CD4-positive, CD25-positive, alpha-beta regulatory T cell (primary cell): Measurements from ENCODE around the gene NEMF. TPM values are rescaled to one million over a fixed set of nuclear protein-coding genes. Genes with fewer than 3 reads are reported as not detected.
"Not testable (repeated sequence)": the region's sequence is repeated elsewhere in the genome, so short reads cannot be mapped to it uniquely, and the experiment has no call there.

Experiments
- ATAC-seq, 2 donors: fragments of 150-1000 bp; cut with Tn5 transposase; one replicate each; pipeline ENCODE4 v1.10.0; 2021; ENCODE audit warnings: low read depth in 2 of 2, moderate number of reproducible peaks in 2 of 2, moderate library complexity in 1 of 2
- DNase-seq, 3 donors: peaks; one replicate each; pipeline versions ENCODE4 v3.0.0 to v3.0.0-alpha.2; 2012 to 2022; ENCODE audit warnings: mixed read lengths in 1 of 3
- H3K27ac ChIP-seq: one replicate; pipeline ENCODE4 v1.7.0; 2013; ENCODE audit warnings: mild to moderate bottlenecking, low read length; ENCODE audit not compliant: insufficient read depth, poor library complexity, severe bottlenecking
- H3K27me3 ChIP-seq: one replicate; pipeline ENCODE4 v1.7.0; 2013; ENCODE audit warnings: low read length; ENCODE audit not compliant: control insufficient read depth, insufficient read depth
- H3K36me3 ChIP-seq: one replicate; pipeline ENCODE4 v1.7.0; 2013; ENCODE audit warnings: mild to moderate bottlenecking, low read length, moderate library complexity; ENCODE audit not compliant: control insufficient read depth, insufficient read depth
- H3K4me1 ChIP-seq: 2 replicates; pipeline ENCODE4 v1.7.0; 2013; ENCODE audit warnings: mild to moderate bottlenecking, low read length; ENCODE audit not compliant: insufficient read depth, control insufficient read depth, poor library complexity, severe bottlenecking
- H3K4me3 ChIP-seq: one replicate; pipeline ENCODE4 v1.7.0; 2013; ENCODE audit warnings: low read depth, mild to moderate bottlenecking, low read length, moderate library complexity
- H3K9me3 ChIP-seq, 2 experiments: 1 replicate in 1 of 2; 2 replicates in 1 of 2; pipeline ENCODE4 v1.7.0; 2013; ENCODE audit warnings: low read length in 2 of 2, mild to moderate bottlenecking in 1 of 2, moderate library complexity in 1 of 2; ENCODE audit not compliant: control insufficient read depth in 2 of 2
- H3K27ac Mint-ChIP-seq, 3 donors: one replicate each; pipeline ENCODE4 v1.8.0; 2020 to 2022; ENCODE audit warnings: mild to moderate bottlenecking in 3 of 3, mixed read lengths in 3 of 3, moderate library complexity in 2 of 3
- H3K27me3 Mint-ChIP-seq: one replicate; pipeline ENCODE4 v1.8.0; 2022; ENCODE audit warnings: mild to moderate bottlenecking, mixed read lengths
- H3K36me3 Mint-ChIP-seq: one replicate; pipeline ENCODE4 v1.8.0; 2020; ENCODE audit warnings: mixed read lengths
- H3K4me1 Mint-ChIP-seq, 4 donors: one replicate each; pipeline ENCODE4 v1.8.0; 2020 to 2022; ENCODE audit warnings: mixed read lengths in 4 of 4, mild to moderate bottlenecking in 1 of 4
- H3K4me3 Mint-ChIP-seq, 4 donors: one replicate each; pipeline ENCODE4 v1.8.0; 2020 to 2022; ENCODE audit warnings: mild to moderate bottlenecking in 4 of 4, mixed read lengths in 4 of 4, moderate library complexity in 3 of 4
- H3K9me3 Mint-ChIP-seq, 7 donors: one replicate each; pipeline ENCODE4 v1.8.0; 2020 to 2022; ENCODE audit warnings: mixed read lengths in 7 of 7, mild to moderate bottlenecking in 3 of 7, moderate library complexity in 2 of 7
- polyA plus RNA-seq, 4 donors: library from polyadenylated mRNA; unstranded; fragments of 300-500 nt; fragmentation: Illumina TruSeq; gene quantifications; one replicate each; pipeline ENCODE4 v1.2.3, GENCODE V29; 2021
- total RNA-seq: library from RNA; stranded (reverse); gene quantifications from one replicate; pipeline ENCODE4 v1.2.3, GENCODE V29; 2022

Gene NEMF
- total and polyA plus RNA-seq, 5 donors from 2014 or later, result 32.6 to 79.6 (median 38.3) TPM

DNA sequence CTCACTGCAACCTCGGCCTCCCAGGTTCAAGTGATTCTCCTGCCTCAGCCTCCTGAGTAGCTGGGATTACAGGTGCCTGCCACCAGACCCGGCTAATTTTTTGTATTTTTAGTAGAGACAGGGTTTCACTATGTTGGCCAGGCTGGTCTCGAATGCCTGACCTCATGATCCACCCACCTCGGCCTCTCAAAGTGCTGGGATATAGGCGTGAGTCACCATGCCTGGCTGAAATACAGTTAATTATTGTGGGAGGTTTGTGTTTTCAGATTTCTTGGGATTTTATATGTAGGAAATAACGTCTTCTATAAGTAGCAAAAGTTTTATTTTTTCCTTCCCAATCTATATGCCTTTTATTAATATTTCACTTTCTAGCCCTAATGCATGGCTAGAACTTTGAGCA is 21.0 kb upstream of the NEMF start:
- ATAC-seq, H3K27ac ChIP-seq, DNase-seq, H3K36me3 ChIP-seq, H3K4me3 Mint-ChIP-seq, H3K27ac Mint-ChIP-seq, H3K9me3 ChIP-seq, H3K9me3 Mint-ChIP-seq, H3K4me1 ChIP-seq, H3K4me3 ChIP-seq, H3K27me3 ChIP-seq, H3K27me3 Mint-ChIP-seq, H3K36me3 Mint-ChIP-seq: not testable (repeated sequence)
- H3K4me1 Mint-ChIP-seq, result peaks cover under 1 to 11% (median 2%) of the 10 kb centered on the region in 4 donors

DNA sequence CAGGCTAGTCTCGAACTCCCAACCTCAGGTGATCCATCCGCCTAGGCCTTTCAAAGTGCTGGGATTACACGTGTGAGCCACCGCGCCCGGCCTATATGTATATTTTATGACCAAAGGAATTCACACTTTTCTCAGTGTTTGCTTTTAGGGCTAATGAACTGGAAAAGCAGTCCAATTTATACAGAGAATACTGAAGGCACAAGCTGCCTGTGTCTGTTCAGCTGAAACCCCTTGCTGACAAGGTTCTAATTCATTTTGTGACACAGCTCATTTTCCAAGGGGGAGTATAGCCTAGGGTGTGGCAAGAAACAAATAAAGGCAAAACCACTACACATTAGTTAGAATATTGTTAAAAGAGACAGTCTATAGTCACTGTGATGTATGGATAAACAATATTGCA is 18.3 kb upstream of the NEMF start:
- Histone ChIP-seq H3K36me3 (no peaks in the 10 kb centered on the region), H3K27ac (no peak overlapping the region), H3K9me3 (no peaks in the 10 kb centered on the region), H3K4me1 (peaks cover 15% of the 10 kb centered on the region), H3K4me3 (no peak overlapping the region), H3K27me3 (no peaks in the 10 kb centered on the region)
- H3K9me3 Mint-ChIP-seq, result peaks cover 0 to 1% (median 0%) of the 10 kb centered on the region in 7 donors
- H3K27ac Mint-ChIP-seq, result no peak overlapping the region
- ATAC-seq (no peak), DNase-seq (no peak)
- peaks cover 5 to 22% (median 9%) of the 10 kb centered on the region in 4 donors for H3K4me1 Mint-ChIP-seq
- peaks cover 4% of the 10 kb centered on the region for H3K27me3 Mint-ChIP-seq
- H3K36me3 Mint-ChIP-seq, result no peaks in the 10 kb centered on the region
- H3K4me3 Mint-ChIP-seq, result no peak overlapping the region

DNA sequence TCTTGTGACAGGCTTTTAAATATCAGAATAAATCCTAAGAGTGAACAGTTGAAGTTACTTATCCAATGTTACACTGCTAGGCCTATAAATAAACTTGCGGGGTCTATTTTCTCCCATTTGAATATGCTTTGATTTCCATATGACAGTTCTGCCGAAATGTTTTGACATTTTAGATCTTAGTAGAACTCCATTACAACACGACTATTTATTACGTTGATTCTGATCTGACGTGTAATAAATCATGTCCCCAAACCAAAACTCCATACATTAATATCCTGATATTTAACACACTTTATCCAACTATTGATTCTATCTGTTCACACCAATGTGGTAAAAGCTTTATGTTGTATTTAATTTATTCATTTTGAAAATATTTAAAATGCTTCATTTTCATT is 16.1 kb upstream of the NEMF start:
- Histone ChIP-seq H3K27ac (peak overlapping the region; percentile 94), H3K36me3 (no peaks in the 10 kb centered on the region), H3K4me3 (peak overlapping the region; percentile 91), H3K9me3 (no peaks in the 10 kb centered on the region), H3K4me1 (peaks cover 34% of the 10 kb centered on the region), H3K27me3 (no peaks in the 10 kb centered on the region)
- peak overlapping the region; percentile 79 to 96 (median 90) for H3K4me3 Mint-ChIP-seq
- peaks cover 4% of the 10 kb centered on the region for H3K27me3 Mint-ChIP-seq
- no peaks in the 10 kb centered on the region for H3K36me3 Mint-ChIP-seq
- ATAC-seq, result no peak
- DNase-seq, result no peak
- peak overlapping the region; percentile 96 to 99 (median 98) for H3K27ac Mint-ChIP-seq
- peaks cover 0 to 1% (median 0%) of the 10 kb centered on the region in 7 donors for H3K9me3 Mint-ChIP-seq
- peaks cover 5 to 22% (median 9%) of the 10 kb centered on the region in 4 donors for H3K4me1 Mint-ChIP-seq

DNA sequence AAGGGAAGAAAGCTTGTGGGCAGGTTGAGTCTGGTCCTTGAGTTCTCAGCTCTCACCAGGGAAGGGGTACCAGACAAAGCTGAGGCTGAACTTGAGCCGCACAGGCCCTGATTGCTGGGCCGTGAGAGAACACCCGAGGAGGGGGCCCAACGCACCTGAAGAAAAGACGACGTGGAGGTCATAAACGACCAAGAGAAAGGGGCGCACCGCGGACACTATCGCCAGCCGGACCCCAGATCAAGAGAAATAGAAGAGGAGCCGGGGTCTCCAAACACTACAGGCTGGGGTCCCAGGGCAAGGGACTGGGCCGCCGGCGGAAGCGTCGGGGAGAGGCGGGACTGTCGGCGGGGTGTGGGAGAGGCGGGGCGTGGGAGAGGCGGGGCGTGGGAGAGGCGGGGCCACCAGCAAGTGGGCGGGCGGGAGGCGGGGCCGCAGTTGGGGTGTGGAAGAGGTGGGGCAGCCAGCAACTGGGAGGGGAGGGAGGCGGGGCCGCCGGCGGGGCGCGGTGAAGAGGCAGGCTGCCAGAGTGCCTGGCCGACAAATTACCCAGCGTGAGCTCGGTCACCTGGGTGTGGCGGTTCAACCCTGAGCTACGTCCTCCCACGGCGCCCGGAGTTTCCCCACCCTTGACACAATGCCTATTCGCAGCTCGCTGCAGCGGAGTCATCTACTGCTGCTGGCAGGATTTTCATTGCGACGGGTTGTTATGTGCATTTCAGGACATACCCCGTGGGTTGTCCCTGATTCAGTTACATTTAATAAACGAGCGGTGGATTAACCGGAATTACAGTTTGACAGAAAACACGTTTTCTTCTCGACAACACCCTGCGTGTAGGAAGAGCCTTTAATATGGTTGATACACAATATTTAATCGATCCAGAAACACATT is 15.5 kb upstream of the NEMF start:
- no peaks in the 10 kb centered on the region for H3K36me3 ChIP-seq
- no peaks in the 10 kb centered on the region for H3K27me3 ChIP-seq
- H3K4me3 ChIP-seq, result peak overlapping the region; percentile 91
- H3K4me1 Mint-ChIP-seq, result peaks cover 7 to 22% (median 10%) of the 10 kb centered on the region in 4 donors
- peak overlapping the region; percentile 94 for H3K27ac ChIP-seq
- no peaks in the 10 kb centered on the region for H3K9me3 ChIP-seq
- peak overlapping the region; percentile 96 to 99 (median 98) for H3K27ac Mint-ChIP-seq
- peaks cover 40% of the 10 kb centered on the region for H3K4me1 ChIP-seq
- DNase-seq, result peak; percentile 95 to 99 (median 97)
- peaks cover 4% of the 10 kb centered on the region for H3K27me3 Mint-ChIP-seq
- H3K9me3 Mint-ChIP-seq, result peaks cover 0 to 1% (median 0%) of the 10 kb centered on the region in 7 donors
- H3K4me3 Mint-ChIP-seq, result peak overlapping the region; percentile 79 to 96 (median 90)
- no peaks in the 10 kb centered on the region for H3K36me3 Mint-ChIP-seq
- peak; percentile 93 to 94 for ATAC-seq

DNA sequence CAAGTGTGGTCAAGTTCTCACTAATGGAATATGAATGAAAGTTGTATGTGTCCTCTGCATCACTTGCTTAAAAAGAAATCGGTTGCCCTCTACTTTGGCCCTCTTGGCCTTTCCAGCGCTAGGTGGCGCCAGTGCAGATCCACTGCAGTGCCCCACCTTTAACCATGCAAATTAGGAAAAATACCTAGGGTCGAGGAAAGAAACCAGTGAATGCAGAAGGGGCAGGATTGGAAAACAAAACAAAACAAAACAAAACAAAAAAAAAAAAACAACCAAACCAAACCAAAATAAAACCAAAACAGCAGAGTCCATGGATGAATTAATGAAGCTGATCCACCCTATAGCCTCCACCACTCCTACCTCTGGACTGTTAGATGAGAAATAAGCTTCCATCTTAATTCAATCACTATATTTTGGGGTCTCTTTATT is 12.9 kb upstream of the NEMF start:
- H3K27ac ChIP-seq, result peak overlapping the region; percentile 53
- H3K4me3 ChIP-seq, result peak overlapping the region; percentile 57
- Mint-ChIP-seq H3K27me3 (peaks cover 21% of the 10 kb centered on the region), H3K9me3 (peaks cover 0 to 8% (median 2%) of the 10 kb centered on the region in 7 donors), H3K4me1 (peaks cover 8 to 36% (median 28%) of the 10 kb centered on the region in 4 donors), H3K27ac (no peak overlapping the region), H3K4me3 (no peak overlapping the region), H3K36me3 (peaks cover 4% of the 10 kb centered on the region)
- peak; percentile 59 to 85 (median 70) for DNase-seq
- H3K27me3 ChIP-seq, result no peaks in the 10 kb centered on the region
- H3K9me3 ChIP-seq, result no peaks in the 10 kb centered on the region
- no peak for ATAC-seq
- no peaks in the 10 kb centered on the region for H3K36me3 ChIP-seq
- peaks cover 52% of the 10 kb centered on the region for H3K4me1 ChIP-seq

DNA sequence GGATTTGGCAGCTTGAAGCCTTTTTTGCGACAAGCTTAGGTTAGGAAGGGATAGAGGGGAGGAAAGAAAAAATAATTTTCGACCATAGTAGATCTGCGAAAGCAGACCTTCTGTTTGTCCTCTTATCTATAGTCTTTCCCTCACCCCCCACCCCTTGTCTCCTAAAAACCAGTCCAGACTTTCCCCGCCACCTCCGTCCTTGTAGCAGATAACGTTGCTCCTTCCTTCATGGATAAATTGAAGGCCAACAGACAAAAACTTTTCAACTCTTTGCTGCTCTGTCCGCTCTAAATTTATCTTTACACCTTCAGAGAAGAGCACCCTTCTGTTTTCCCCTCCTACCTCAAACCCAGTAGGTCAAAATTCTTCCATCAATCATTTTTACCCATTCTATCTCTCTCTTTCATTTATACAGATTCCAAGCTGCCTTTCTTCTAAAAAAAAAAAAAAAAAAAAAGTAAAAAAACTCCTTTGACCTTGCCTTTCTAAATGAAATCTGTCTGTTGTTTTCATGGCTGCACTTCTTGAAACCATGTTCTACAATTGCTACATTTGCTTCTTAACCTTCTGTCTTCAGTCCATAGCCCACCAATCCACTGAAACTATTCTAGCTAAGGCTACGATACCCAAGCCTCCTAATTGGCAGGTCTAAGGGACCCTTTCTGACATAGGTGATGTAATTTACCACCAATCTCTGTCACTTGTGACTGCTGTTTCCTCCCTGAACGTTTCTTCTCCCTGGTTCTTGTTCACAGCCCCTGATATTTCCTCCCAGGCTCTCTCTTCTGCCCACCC is 11.1 kb upstream of the NEMF start:
- no peak overlapping the region for H3K27ac Mint-ChIP-seq
- Histone ChIP-seq H3K27me3 (no peaks in the 10 kb centered on the region), H3K4me1 (peaks cover 47% of the 10 kb centered on the region), H3K36me3 (no peaks in the 10 kb centered on the region), H3K4me3 (peak overlapping the region; percentile 97), H3K9me3 (no peaks in the 10 kb centered on the region), H3K27ac (peak overlapping the region; percentile 97)
- H3K4me3 Mint-ChIP-seq, result no peak overlapping the region
- peaks cover 0 to 8% (median 2%) of the 10 kb centered on the region in 7 donors for H3K9me3 Mint-ChIP-seq
- DNase-seq (peak in 2 of 3 donors; percentile 57 to 66), ATAC-seq (no peak)
- H3K27me3 Mint-ChIP-seq, result peaks cover 21% of the 10 kb centered on the region
- peaks cover 4% of the 10 kb centered on the region for H3K36me3 Mint-ChIP-seq
- peaks cover 10 to 31% (median 27%) of the 10 kb centered on the region in 4 donors for H3K4me1 Mint-ChIP-seq

DNA sequence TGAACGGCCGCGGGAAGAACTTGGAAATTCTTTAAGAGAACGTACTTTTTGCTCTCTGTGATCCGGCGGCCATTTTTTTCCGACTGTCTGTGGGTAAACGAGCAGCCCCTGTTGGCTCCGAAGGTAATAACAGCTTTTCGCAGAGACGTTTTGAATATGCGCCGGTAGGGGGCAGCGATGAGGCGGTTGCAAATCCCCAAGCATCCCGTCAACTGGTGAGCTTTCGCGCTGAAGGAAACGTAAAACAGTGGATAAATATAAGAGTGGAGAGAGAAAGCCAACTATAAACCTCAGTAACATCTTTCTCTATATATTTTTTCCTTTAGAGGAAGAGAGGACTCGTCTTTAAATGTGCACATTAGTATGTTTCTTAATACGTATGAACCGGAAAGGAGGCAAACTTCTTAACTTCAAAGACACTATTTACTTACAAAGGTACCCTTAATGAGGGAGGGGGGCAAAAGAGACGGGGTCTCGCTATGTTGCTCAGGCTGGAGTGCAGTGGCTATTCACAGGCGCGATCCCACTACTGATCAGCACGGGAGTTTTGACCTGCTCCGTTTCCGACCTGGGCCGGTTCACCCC is 9.6 kb upstream of the NEMF start:
- no peaks in the 10 kb centered on the region for H3K9me3 ChIP-seq
- Mint-ChIP-seq H3K36me3 (peaks cover 4% of the 10 kb centered on the region), H3K27me3 (peaks cover 17% of the 10 kb centered on the region), H3K4me1 (peaks cover 5 to 20% (median 18%) of the 10 kb centered on the region in 4 donors), H3K4me3 (no peak overlapping the region), H3K27ac (no peak overlapping the region), H3K9me3 (peaks cover 0 to 7% (median 2%) of the 10 kb centered on the region in 7 donors)
- H3K4me3 ChIP-seq, result peak overlapping the region; percentile 100
- no peaks in the 10 kb centered on the region for H3K36me3 ChIP-seq
- peak; percentile 40 to 44 for ATAC-seq
- peak; percentile 72 to 95 (median 91) for DNase-seq
- H3K27ac ChIP-seq, result peak overlapping the region; percentile 97
- peaks cover 37% of the 10 kb centered on the region for H3K4me1 ChIP-seq
- H3K27me3 ChIP-seq, result no peaks in the 10 kb centered on the region
